Stimulated activated CD8-positive, alpha-beta memory T cell treated with anti-CD3 and anti-CD28 coated beads, Interleukin-7, amount 100 ng/mL, for 48 hours (primary cell): Measurements from ENCODE around the gene EFHC2.
"Not testable (repeated sequence)": the region's sequence is repeated elsewhere in the genome, so short reads cannot be mapped to it uniquely, and the experiment has no call there.

Experiments
- DNase-seq, 2 donors: peaks; one replicate each; pipeline ENCODE4 v3.0.0-alpha.2; 2020; ENCODE audit warnings: low read depth in 1 of 2; ENCODE audit errors: extremely low read depth in 1 of 2

Gene EFHC2

DNA sequence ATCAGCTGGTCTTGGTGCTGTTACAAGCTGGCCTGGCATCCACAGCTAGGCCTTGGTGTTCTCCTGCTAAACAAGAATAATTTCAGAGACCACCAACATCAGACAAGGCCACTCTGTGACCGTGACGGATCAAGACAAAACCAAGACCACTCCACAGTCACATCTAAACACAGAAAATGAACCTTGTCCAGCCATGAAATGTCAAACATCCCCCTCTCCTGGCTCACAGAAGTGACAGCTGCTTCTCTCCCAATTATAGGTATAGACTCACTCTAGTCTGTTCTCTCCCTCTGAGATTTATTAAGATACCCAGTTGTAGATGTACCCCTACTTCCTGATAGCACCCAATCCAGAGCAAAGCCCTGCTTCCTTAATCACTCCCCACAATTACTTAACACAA lies 40.4 kb downstream of the EFHC2 start:
- no peak for DNase-seq

DNA sequence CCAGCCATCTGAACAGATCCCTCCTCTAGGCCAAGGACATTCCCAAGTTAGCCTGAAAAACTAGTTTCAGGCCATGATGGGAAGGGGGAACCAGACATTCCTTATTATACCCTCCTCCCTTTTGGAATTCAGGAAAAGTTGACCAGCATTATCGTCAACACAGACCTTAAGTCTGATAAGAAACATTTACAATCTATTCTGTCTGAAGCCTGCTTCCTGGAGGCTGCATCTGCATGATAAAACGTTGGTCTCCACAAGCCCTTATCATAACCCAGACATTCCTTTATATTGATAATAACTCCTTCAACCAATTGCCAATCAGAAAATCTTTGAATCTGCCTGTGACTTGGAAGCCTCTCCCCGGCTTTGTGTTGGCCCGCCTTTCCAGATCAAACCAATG lies 44.3 kb downstream of the EFHC2 start:
- no peak for DNase-seq

DNA sequence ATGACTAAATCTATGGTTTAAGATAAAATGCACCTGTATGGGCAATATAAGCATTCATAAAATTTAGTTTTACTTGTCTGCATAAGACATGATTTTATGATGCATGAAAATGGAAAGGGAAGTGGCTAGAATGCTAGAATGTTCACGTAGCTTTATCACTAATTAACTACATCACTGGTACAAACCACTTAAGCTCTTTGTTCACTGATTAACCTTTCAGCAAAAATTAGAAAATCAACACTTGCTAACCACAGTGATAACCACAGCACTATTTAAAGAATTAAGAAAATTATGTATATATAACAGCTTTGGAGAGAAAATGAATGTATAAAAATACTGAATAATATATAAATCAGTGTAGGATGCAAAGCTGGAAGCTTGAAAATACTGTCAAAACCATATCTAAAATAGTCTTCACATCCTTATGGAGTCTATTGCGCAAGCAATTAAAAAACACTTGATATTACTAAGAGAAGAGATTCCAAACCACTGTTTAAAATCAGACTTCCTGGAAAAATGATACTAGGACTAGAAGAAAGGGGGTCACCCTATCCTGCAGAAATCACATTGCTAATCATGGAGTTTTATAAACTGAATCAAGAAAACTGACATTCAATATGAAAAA lies 51.9 kb downstream of the EFHC2 start:
- no peak for DNase-seq

DNA sequence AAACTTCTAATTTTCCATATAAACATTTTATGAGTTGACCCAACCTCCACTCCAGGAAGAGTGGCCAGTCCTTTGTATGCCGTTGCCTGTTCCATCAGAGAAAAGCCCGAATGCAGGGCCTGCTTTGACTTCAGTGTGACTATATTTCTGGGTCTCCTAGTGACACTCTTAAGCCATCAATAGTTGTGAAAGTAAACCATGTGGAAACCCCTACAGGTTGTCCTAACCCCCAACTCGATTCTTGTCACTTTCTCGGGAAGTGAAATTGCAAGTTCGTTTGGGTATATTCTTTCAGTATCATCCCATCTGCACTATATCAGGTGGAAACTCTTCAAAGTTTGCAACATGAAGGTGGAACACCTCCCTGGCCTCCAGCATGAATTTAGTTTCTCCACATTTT lies 52.8 kb downstream of the EFHC2 start:
- DNase-seq = no peak

DNA sequence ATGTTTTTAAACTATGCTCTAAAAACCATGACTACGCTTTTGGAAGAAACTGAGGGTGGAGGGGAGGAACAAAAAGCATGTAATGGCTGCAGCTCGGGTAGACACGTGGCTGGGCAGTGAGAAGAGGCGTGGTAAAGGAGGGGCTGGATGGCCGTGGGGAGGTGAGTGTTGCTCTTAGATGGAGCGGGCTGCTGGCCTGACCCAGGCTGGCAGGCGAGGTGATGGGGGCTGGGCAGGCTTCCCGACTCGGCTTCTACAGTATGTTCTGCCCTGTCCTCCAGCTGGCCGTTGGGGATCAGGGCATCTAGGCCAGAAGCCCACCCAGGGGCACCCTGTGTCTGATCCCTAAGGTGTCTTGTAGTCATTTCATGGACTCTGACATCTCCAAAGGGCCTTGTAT lies 60.7 kb downstream of the EFHC2 start:
- no peak for DNase-seq

DNA sequence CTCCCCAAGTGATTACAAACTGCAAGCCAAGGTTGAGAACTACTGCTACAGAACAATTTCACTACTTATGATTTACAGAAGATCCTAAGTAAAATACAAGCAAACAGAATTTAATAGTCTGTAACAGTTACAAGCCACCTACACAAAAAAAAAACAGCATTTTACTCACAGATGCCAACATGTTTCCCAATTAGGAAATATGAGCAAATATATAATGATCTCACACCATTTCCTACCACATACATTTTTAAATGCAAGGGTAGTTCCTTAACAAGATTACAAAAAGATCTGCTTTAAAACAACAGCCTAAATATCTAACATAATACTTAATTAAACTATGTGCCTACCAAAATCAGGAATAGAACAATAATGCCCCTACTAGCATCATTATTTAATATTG lies 63.4 kb downstream of the EFHC2 start:
- DNase-seq = no peak

DNA sequence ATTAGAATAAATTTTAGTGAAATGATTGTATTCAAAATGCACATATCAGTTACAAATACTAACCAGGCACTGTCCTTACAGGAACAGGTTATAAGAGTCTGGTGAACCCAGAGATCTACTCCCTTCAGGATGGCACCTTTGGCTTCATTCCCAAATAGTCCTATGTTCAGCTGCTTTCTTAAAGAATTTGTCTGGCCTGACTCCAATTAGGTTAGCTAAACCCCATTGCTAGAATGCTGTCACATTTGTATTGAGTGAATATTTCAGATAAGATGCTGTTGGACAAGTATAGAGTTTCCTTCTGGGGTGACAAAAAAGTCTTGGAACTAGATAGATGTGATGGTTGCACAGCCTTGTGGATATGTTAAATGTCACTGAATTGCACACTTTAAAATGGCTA lies 69.4 kb downstream of the EFHC2 start:
- DNase-seq = no peak

DNA sequence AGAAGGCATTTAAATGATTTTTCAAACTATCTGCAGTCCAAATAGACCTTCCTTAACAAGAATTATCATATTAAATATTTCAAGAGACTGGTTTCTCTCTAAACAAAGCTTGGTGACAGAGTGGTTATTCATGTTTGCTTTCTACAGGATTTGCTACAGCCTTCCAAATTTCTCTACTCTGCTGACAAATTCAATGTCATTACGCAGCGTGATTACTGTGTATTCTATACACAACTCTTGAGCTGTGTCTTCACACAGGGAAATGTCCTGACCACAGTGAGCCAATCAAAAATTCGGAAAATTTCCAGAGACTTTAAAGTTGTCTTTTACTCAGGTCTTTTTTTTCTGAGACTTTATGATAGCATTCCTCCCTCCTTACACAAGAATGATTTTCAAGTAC lies 75.6 kb downstream of the EFHC2 start:
- no peak for DNase-seq

DNA sequence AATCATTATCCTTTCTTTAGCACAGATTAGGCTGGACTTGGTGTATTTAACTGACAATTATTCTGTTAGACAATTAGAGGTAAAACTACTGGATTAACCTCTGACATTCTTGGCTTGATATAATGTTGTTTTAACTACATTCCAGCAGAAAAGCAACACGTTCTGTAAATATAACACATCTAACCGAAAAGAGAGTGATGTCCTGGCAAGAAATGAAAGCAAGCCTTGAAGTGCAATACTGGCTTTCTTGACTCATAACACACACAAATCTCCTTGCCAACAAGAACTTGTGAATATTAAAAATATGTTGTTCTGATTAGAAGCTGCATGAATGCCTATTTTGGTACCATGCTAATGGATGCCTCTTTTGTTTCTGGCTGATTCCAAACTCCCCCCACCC lies 76.4 kb downstream of the EFHC2 start:
- no peak for DNase-seq

DNA sequence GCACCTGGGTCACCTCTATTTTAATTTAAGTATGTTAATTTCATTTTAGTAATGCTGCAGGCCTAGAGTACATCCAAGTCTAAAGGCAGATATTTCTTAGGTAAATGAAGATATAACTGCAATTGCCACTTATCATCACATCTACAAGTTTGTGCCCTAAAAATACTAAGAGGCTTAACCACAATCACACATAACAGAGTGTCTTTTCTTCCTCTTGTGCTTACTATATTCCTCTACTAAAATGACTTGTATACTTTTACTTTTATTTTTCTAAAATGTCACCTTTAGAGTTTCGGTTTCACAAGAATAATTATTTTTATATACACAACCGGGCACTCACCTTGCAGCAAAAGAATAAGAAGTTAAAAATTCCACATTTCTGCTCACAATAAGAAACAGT lies 77.9 kb downstream of the EFHC2 start:
- DNase-seq = no peak

DNA sequence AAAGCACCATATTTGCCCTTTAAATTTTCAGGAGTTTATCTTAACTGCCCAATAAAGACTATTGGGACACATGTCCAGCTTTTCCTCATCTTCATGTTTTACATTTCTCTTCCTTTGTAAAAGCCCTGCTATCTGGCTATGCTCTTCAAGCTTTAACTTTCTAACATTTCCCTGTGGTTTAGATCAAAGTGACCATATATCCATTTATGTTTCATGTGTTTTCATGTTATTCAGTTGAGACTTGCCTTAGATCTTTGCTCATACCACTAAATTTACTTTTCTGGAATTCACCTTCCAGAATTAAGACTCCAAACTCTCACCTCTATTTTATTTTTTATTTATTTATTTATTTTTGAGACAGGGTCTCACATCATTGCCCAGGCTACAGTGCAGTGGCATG lies 78.5 kb downstream of the EFHC2 start:
- DNase-seq = no peak

DNA sequence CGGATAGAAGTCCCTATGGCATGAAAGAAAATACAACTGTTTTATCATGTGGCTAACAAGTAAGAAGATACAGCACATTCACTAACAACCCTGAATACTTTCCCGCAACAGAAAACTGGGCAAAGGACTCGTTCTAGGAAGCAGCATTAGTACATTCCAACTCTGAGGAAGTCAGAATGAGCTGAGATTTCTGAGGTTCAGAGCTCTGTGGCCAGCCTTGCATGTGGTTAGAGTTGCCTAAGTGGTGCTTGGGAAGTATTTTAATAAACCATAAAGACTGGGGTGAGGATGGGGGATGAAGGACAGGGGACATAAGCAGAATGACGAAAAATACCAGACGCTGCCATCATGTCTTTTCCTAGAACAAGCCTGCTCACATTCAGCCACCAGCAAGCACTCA lies 82.2 kb downstream of the EFHC2 start:
- no peak for DNase-seq

DNA sequence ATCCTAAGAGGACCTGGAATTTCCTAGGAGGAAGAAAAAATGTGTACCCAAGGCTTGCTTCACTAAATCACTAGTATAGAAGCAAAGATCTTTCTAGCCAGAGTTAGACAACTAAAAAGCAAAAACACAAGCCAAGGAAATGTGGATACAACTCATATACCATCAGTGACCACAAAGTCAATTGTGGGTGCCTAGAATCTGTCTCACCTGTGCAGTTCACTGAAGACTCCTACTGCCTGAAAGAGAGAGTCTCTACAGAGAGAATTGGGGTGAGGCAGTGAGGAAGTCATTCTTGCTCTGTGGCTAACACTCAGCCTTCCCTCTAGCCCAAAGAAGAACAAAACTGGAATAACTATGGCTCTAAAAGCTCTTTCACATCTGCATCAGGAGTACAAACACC lies 82.9 kb downstream of the EFHC2 start:
- DNase-seq = no peak

DNA sequence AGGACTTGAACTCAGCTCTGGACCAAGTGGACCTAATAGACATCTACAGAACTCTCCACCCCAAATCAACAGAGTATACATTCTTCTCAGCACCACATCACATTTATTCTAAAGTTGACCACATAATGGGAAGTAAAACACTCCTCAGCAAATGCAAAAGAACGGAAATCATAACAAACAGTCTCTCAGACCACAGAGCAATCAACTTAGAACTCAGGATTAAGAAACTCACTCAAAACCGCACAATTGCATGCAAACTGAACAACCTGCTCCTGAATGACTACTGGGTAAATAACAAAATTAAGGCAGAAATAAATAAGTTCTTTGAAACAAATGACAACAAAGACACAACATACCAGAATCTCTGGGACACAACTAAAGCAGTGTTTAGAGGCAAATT lies 87.7 kb downstream of the EFHC2 start:
- not testable (repeated sequence) for DNase-seq

DNA sequence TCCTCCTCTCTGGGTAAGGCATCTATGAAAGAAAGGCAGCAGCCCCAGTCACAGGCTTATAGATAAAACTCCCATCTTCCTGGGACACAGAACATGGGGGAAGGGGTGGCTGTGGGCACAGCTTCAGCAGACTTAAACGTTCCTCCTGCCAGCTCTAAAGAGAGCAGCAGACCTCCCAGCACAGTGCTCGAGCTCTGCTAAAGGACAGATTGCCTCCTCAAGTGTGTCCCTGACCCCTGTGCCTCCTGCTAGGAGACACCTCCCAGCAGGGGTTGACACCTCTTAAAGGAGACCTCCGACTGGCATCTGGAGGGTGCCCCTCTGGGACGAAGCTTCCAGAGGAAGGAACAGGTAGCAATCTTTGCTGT lies 89.9 kb downstream of the EFHC2 start:
- no peak for DNase-seq

DNA sequence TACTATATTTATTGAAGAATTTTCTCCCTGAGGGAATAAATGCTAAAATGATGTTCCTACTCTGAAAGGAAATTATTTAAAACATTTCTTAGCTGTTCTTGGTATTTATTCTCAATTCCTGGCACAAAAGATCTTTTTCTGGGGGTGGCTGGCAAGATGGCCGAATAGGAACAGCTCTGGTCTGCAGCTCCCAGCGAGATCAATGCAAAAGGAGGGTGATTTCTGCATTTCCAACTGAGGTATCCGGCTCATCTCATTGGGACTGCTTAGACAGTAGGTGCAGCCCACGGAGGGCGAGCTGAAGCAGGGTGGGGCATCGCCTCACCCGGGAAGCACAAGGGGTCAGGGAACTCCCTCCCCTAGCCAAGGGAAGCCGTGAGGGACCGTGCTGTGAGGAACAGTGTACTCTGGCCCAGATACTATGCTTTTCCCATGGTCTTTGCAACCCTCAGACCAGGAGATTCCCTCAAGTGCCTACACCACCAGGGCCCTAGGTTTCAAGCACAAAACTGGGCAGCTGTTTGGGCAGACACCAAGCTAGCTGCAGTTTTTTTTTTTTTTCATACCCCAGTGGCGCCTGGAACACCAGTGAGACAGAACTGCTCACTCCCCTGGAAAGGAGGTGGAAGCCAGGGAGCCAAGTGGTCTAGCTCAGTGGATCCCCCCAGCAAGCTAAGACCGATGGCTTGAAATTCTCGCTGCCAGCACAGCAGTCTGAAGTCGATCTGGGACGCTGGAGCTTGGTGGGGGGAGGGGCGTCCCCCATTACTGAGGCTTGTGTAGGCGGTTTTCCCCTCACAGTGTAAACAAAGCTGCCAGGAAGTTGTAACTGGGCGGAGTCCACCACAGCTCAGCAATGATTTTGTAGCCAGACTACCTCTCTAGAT lies 90.5 kb downstream of the EFHC2 start:
- DNase-seq = peak; percentile 17 to 20

DNA sequence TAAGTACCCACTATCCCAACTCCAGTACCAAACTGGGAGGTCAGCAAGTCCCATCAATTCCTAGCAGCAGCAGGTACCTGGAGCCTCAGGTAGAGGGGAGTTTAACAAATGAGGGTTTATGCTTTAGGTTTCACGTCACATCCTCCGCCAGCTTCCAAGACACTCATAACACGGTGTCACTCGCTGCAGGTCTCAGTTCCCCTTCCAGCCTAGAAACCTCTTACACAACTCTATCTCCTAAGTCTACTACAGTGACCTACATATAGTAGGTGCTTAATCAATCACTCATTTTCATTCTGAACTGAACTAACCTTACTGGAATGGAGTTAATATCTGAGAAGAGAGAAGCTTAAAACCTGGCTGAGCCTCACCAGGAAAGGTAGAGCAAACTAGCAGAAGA lies 96.0 kb downstream of the EFHC2 start:
- DNase-seq = no peak

DNA sequence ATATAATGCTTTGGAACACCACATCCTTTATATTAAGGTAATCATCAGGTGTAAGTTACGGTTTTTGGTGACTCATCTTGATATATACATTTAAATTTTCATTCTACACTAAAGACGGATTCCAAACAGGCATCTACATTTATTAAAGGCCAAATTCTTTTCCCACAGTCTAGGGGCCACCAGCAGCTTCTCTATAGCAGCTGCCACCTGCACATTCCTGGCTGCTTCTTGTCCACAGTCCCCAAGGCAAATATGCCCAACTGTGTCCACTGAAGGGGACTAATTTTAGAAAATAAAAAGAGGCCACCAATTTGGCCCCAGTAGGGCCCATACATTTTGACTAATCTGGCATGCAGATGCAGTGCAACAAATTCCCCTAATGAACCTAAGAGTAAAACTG lies 96.6 kb downstream of the EFHC2 start:
- no peak for DNase-seq

DNA sequence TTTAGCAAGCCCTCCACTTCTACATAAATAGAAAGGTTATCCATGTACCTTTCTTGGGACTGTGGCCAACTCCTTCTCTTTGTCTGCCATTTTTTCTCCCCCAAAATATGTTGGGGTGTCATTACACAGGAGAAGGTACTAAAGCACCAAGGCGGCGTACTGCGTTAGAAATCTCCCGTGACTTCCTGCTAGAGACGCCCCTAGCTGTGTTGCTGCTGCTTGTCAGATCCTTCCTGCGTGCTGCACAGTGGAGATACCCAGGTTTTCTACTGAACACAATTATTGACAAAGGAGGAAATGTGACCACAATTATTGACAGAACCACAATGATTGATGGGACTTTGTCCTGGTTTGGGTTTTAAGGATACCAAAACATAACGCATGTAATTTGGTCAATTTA lies 97.7 kb downstream of the EFHC2 start:
- no peak for DNase-seq

DNA sequence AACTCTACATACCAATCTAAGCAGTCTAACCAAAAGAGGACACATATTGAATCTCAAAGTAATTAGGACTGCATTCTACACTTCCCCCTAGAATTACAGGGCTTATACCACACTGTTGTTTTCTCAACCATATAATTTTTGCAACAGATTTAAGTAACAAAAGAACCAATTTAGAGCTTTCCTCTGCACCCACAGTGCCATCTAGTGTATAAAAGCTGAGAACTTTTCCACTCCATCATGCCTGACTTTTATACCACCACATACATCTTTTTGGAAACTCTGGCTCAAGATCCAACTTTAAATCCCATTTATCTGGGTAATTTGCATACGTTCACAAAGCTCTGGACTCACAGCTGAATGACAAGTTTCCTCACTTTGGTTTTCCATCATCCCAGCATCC lies 99.5 kb downstream of the EFHC2 start:
- DNase-seq = no peak

DNA sequence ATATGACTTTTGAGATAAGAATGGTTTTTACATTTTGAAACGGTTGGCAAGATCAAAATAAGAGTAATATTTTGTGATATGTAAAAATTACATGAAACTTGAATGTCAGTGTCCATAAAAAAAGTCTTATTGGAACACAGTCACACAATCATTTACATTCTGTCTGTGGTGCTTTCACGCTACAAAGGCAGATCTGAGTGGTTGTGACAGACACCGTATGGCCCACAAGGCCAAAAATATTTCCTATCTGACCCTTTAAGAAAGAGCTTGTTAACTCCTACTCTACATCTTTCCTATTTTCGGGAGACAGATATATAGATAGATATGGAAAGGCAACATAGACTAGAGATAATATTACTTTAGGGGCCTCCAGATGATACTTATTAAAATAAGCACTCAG lies 101.9 kb downstream of the EFHC2 start:
- DNase-seq = no peak

DNA sequence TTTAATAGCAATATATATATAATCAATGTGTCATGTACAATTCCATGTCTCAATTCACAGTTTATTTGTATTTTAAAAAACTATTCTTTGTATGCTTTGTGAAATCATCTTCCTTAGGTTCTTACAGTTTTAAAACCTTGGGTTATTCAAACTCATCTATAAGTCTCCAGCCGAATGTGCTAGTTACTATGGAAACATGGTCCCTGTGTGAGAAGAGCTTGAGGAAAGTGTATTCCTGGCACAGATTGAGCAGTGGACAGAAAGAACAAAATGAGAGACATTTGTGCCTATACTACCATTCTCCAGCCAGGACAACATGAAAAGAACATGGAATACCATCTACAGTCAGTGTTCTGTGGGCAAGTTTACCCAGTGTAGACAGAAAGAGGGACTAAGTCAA lies 103.4 kb downstream of the EFHC2 start:
- DNase-seq = no peak

DNA sequence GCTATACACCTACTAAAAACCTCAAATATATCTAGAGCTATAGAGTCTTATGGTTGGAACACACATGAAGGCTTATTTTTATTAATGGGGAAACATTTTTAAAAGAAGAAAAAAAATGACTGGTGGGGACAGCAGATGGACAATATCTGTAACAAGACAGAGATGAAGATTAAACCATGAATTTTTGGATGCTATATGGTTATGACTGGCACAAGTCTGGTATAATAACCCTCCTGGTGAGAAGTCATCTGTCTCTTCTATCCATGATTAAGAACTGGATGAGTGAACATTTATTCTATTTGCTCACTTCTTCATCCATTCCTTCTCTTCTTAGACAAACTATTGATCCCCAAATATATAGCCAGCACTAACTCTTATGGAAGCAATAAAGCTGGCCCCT lies 104.4 kb downstream of the EFHC2 start:
- no peak for DNase-seq
